ENCODE results near the gene PLEKHG1. TPM values are rescaled to one million over a fixed set of nuclear protein-coding genes. Genes with fewer than 3 reads are reported as not detected.

Gene PLEKHG1
- total and polyA plus RNA-seq, 4 donors = 3.0 to 11.9 (median 5.2) TPM

GRCh38 chr6:150567380-150567779 is 32.3 kb upstream of the PLEKHG1 start:
- H3K9me3 ChIP-seq (ENCODE audit: control insufficient read depth in 4 of 4, low read length in 3 of 4) = no peaks in the 10 kb centered on the region
- no peak overlapping the region for H3K27ac ChIP-seq (ENCODE audit: low read depth in 1 of 2, low read length in 2 of 2)
- H3K9ac ChIP-seq (ENCODE audit: low read depth in 1 of 2, low read length in 2 of 2) = no peak overlapping the region
- no peaks in the 10 kb centered on the region for H3K27me3 ChIP-seq (ENCODE audit: control insufficient read depth in 4 of 4, insufficient read depth in 4 of 4, low read length in 3 of 4)
- TF ChIP-seq HNF4G (IDR thresholded peaks at IDR 0.05) = no peak
- TF ChIP-seq SP1 (IDR thresholded peaks at IDR 0.05) = peak; percentile 24
- TF ChIP-seq GABPA (IDR thresholded peaks at IDR 0.05 in 1 of 2, conservative IDR thresholded peaks at IDR 0.05 in 1 of 2) = no peak
- TF ChIP-seq MAX (IDR thresholded peaks at IDR 0.05) = no peak
- TF ChIP-seq NR2F2 (IDR thresholded peaks at IDR 0.05) = peak; percentile 19
- TF ChIP-seq FOXA2 (IDR thresholded peaks at IDR 0.05) = no peak
- TF ChIP-seq EGR1 (IDR thresholded peaks at IDR 0.05; ENCODE audit: low read depth in 2 of 2) = no peak
- TF ChIP-seq TAF1 (conservative IDR thresholded peaks at IDR 0.05) = no peak
- TF ChIP-seq FOXA1 (IDR thresholded peaks at IDR 0.05) = no peak
- TF ChIP-seq JUND (IDR thresholded peaks at IDR 0.05) = no peak
- TF ChIP-seq RXRA (IDR thresholded peaks at IDR 0.05) = peak in 1 of 2 donors; percentile 33
- TF ChIP-seq ATF3 (IDR thresholded peaks at IDR 0.05) = no peak
- peak; percentile 7 to 34 for TF ChIP-seq RAD21 (IDR thresholded peaks at IDR 0.05)
- TF ChIP-seq HNF4A (conservative IDR thresholded peaks at IDR 0.05) = peak; percentile 3 to 26
- TF ChIP-seq ZBTB33 (IDR thresholded peaks at IDR 0.05) = no peak
- TF ChIP-seq, protein P1, sequence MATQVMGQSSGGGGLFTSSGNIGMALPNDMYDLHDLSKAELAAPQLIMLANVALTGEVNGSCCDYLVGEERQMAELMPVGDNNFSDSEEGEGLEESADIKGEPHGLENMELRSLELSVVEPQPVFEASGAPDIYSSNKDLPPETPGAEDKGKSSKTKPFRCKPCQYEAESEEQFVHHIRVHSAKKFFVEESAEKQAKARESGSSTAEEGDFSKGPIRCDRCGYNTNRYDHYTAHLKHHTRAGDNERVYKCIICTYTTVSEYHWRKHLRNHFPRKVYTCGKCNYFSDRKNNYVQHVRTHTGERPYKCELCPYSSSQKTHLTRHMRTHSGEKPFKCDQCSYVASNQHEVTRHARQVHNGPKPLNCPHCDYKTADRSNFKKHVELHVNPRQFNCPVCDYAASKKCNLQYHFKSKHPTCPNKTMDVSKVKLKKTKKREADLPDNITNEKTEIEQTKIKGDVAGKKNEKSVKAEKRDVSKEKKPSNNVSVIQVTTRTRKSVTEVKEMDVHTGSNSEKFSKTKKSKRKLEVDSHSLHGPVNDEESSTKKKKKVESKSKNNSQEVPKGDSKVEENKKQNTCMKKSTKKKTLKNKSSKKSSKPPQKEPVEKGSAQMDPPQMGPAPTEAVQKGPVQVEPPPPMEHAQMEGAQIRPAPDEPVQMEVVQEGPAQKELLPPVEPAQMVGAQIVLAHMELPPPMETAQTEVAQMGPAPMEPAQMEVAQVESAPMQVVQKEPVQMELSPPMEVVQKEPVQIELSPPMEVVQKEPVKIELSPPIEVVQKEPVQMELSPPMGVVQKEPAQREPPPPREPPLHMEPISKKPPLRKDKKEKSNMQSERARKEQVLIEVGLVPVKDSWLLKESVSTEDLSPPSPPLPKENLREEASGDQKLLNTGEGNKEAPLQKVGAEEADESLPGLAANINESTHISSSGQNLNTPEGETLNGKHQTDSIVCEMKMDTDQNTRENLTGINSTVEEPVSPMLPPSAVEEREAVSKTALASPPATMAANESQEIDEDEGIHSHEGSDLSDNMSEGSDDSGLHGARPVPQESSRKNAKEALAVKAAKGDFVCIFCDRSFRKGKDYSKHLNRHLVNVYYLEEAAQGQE (IDR thresholded peaks at IDR 0.05) = no peak
- TF ChIP-seq YY1 (IDR thresholded peaks at IDR 0.05) = no peak
- TF ChIP-seq CTCF (IDR thresholded peaks at IDR 0.05; ENCODE audit: low read depth, low read length, missing input control) = no peak
- no peaks in the 10 kb centered on the region for H3K36me3 ChIP-seq (ENCODE audit: control insufficient read depth in 4 of 4, insufficient read depth in 3 of 4, low read depth in 1 of 4, low read length in 3 of 4)
- no peak overlapping the region for H3K4me3 ChIP-seq (ENCODE audit: low read depth in 1 of 3, low read length in 3 of 3)
- WGBS = 50% methylated on average over 3 of the region's 3 CpGs
- peaks cover 1 to 30% (median 12%) of the 10 kb centered on the region in 4 donors for H3K4me1 ChIP-seq (ENCODE audit: control insufficient read depth in 4 of 4, insufficient read depth in 4 of 4, low read length in 3 of 4)
- DNase-seq (ENCODE audit: low spot score) = no peak

Data from liver (tissue), 9 donors.